HG02884 (cell line): ENCODE data around the gene NDUFS2.
A peak's percentile ranks its signal among the peaks of the same experiment; 100 is the strongest.
"Not testable (repeated sequence)": the region's sequence is repeated elsewhere in the genome, so short reads cannot be mapped to it uniquely, and the experiment has no call there.

ENCODE experiments used
- ATAC-seq: cut with Tn5 transposase; IDR thresholded peaks from one replicate; pipeline ENCODE4 v1.9.1; 2021; ENCODE audit warnings: mild to moderate bottlenecking, moderate library complexity; ENCODE audit not compliant: unreplicated experiment

The NDUFS2 gene

GRCh38 chr1:161218301-161219077, 16.3 kb downstream of the NDUFS2 start:
- ATAC-seq, result no peak

- ATAC-seq, result no peak
Observed at GRCh38 chr1:161219078-161219892, 17.1 kb downstream of the NDUFS2 start.

- ATAC-seq, result no peak
Observed at GRCh38 chr1:161220002-161220401, 17.8 kb downstream of the NDUFS2 start.

GRCh38 chr1:161222175-161223019, 20.2 kb downstream of the NDUFS2 start:
- no peak for ATAC-seq

- ATAC-seq, result no peak
Observed at GRCh38 chr1:161223805-161224694, 21.9 kb downstream of the NDUFS2 start.

- not testable (repeated sequence) for ATAC-seq
Observed at GRCh38 chr1:161224695-161225087, 22.5 kb downstream of the NDUFS2 start.

GRCh38 chr1:161225178-161225533, 23.0 kb downstream of the NDUFS2 start:
- ATAC-seq, result no peak

- ATAC-seq, result peak; percentile 93
Observed at GRCh38 chr1:161225534-161226319, 23.6 kb downstream of the NDUFS2 start, which contains the start of gene TOMM40L. TOMM40L (plus strand) TSS chr1:161226060; CDS start chr1:161226490, 430 bp downstream.

- no peak for ATAC-seq
Observed at GRCh38 chr1:161226320-161226711, 24.1 kb downstream of the NDUFS2 start.

- ATAC-seq, result no peak
Observed at GRCh38 chr1:161226759-161227158, 24.6 kb downstream of the NDUFS2 start.

GRCh38 chr1:161227196-161227871, 25.2 kb downstream of the NDUFS2 start:
- peak; percentile 39 for ATAC-seq

- ATAC-seq, result no peak
Observed at GRCh38 chr1:161228032-161228431, 25.9 kb downstream of the NDUFS2 start.

- ATAC-seq, result no peak
Observed at GRCh38 chr1:161229896-161230295, 27.7 kb downstream of the NDUFS2 start.

- ATAC-seq, result no peak
Observed at GRCh38 chr1:161230762-161231161, 28.6 kb downstream of the NDUFS2 start.

- ATAC-seq, result no peak
Observed at GRCh38 chr1:161233102-161233501, 30.9 kb downstream of the NDUFS2 start.

- ATAC-seq, result no peak
Observed at GRCh38 chr1:161235957-161236775, 34.0 kb downstream of the NDUFS2 start.

- ATAC-seq, result no peak
Observed at GRCh38 chr1:161238039-161238473, 35.9 kb downstream of the NDUFS2 start, which contains the start of gene NR1I3. NR1I3 (minus strand) TSS chr1:161238203; CDS start chr1:161236565, 1,638 bp downstream.

- ATAC-seq, result no peak
Observed at GRCh38 chr1:161241682-161242081, 39.5 kb downstream of the NDUFS2 start.
